ENCODE measurements around the gene GCAT.
A peak's percentile ranks its signal among the peaks of the same experiment; 100 is the strongest.

The GCAT gene

GRCh38 chr22:37776639-37777005 lies 31.1 kb upstream of the GCAT start:
- no peak for DNase-seq
- H3K27ac Mint-ChIP-seq, result peak overlapping the region; percentile 48
- peaks cover 3% of the 10 kb centered on the region for H3K27me3 Mint-ChIP-seq (ENCODE audit: low read depth, poor library complexity)

DNA sequence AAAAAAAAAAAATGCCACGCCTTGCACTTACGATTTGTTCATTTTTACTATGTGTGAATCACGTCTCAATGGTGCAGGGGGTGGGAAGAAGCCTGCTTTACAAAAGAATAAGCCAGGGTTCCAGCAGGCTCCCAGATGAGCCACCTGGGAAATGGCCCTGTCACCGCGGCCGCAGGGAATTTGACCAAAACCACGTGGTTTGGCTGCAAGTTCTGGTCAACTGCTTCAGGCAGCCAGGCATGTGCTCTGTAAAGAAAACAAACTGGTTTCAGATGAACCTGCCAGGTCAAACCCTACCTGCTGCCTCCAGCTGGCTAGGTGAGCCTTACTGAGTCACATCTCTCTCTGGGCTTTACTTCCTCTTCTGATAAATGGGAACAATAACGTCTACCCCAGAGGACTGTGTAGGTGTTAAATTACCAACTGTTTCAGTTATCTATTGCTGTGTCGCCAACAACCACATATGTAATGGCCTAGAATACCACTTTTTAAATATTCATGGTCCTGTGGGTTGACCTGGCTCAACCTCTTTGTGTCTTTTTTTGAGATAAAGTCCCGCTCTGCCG lies 30.5 kb upstream of the GCAT start:
- H3K4me3 Mint-ChIP-seq, result no peak overlapping the region

More at GRCh38 chr22:37776639-37777005, 31.1 kb upstream of the GCAT start:
- no peak for TF ChIP-seq CTCF (IDR thresholded peaks at IDR 0.05)
- Mint-ChIP-seq H3K36me3 (ENCODE audit: low read depth) (peaks cover 23% of the 10 kb centered on the region), H3K4me1 (peaks cover 31% of the 10 kb centered on the region), H3K4me3 (no peak overlapping the region), H3K9me3 (no peaks in the 10 kb centered on the region)

DNA sequence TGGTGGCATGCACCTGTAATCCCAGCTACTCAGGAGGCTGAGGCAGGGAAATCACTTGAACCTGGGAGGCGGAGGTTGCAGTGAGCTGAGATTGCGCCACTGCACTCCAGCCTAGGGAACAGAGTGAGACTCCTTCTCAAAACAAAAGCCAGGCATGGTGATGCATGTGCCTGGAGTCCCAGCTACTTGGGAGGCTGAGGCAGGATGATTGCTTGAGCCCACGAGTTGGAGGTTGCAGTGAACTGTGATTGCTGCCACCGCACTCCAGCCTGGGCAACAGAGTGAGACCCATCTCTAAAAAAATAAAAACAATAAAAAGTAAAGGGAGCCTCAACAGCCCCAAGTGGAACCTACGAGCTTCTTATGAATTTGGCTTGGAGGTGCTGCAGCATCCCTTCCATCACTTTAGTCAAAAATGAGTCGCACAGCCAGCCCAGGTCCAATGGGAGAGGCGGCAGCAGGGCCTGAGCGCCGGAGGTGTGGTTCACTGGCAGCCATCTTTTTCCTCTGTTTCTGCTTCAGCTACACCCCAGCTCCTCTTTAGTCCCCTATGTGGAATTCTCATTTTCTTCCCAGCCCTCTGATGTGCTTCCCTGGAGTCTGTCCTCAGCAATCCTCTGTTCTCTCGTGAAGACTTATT lies 29.2 kb upstream of the GCAT start:
- peaks cover 13% of the 10 kb centered on the region for H3K36me3 Mint-ChIP-seq (ENCODE audit: low read depth)
- TF ChIP-seq CTCF (IDR thresholded peaks at IDR 0.05), result no peak
- no peaks in the 10 kb centered on the region for H3K9me3 Mint-ChIP-seq
- H3K27ac Mint-ChIP-seq, result no peak overlapping the region
- peaks cover 3% of the 10 kb centered on the region for H3K27me3 Mint-ChIP-seq (ENCODE audit: low read depth, poor library complexity)
- DNase-seq, result no peak
- no peak overlapping the region for H3K4me3 Mint-ChIP-seq
- peaks cover 44% of the 10 kb centered on the region for H3K4me1 Mint-ChIP-seq

More for the DNA sequence above, 30.5 kb upstream of the GCAT start:
- Mint-ChIP-seq H3K36me3 (ENCODE audit: low read depth) (peaks cover 18% of the 10 kb centered on the region), H3K9me3 (no peaks in the 10 kb centered on the region), H3K27me3 (ENCODE audit: low read depth, poor library complexity) (peaks cover 3% of the 10 kb centered on the region), H3K27ac (no peak overlapping the region), H3K4me1 (peaks cover 37% of the 10 kb centered on the region)
- TF ChIP-seq CTCF (IDR thresholded peaks at IDR 0.05), result no peak
- DNase-seq, result peak; percentile 23

DNA sequence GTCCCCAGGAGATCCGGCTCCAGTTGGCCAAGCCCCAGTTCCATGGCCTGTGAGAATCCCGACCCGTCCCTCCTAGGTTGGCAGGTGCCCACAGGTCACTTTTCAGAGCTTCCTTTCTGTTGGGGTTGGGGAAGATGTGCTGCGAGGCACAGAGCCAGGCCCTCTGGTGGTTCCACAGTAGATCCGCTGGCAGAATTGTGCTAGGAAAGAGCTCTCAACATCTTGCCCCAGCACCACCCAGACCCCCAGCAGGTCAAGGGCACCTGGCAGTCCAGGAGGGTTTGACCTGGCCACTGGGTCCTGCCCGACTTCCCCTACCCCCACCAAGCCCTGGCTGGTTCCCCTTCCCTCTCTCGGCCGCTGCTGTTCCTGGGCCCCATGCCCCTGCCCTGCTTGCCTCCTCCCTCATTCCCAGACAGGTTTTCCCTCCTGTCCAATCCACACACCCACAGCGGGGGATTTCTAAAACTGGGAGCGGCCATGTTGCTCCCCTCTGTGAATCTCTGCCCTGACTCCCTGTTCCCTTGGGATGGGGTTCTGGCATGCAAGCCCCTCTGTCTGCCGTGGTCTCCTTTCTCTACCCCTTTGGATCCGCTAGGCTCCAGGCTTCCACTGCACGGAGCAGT lies 26.2 kb upstream of the GCAT start:
- no peak overlapping the region for H3K27ac Mint-ChIP-seq
- DNase-seq, result no peak

DNA sequence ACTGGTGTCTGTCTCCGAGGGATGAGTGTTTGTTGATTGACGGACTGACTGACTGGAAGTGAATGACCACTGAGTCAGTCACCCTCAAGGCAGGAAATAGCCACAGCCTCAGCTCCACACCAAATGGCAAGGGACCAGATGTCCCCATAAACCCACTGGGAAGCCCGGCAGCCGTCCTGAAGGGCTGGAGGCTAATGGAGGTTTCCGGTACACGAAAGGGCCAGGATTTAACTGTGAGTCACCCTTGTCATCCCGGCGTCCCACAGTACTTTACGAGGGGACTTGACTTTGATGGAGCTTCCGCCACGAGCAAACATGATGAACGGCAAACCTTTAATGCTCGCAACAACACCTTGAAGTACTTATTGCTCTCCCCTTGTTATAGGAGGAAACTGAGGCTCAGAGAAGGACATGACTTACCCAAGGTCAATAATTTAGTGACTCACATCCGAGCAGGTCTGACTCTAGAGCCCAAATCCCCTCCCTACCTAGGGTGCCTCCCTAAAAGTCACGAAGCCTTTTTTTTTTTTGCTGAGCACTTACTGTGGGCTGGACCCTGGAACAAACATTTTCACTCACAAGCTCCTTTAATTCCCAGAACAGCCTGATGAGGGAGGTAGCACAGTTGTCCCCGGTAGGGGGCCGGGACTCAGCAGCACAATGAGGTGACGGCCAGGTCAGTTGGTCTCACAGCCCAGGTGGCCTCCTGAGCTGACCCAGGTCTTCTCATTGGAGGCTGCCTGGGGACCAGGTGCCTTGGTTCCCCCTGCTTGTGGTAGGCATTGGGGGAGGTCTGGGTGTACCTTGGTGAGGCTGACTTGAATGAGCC lies 25.2 kb upstream of the GCAT start:
- H3K4me1 Mint-ChIP-seq, result peaks cover 42% of the 10 kb centered on the region

More for the DNA sequence above, 26.2 kb upstream of the GCAT start:
- H3K36me3 Mint-ChIP-seq (ENCODE audit: low read depth), result no peaks in the 10 kb centered on the region
- no peak overlapping the region for H3K4me3 Mint-ChIP-seq
- TF ChIP-seq CTCF (IDR thresholded peaks at IDR 0.05), result no peak
- no peaks in the 10 kb centered on the region for H3K27me3 Mint-ChIP-seq (ENCODE audit: low read depth, poor library complexity)
- peaks cover 43% of the 10 kb centered on the region for H3K4me1 Mint-ChIP-seq
- H3K9me3 Mint-ChIP-seq, result peaks cover 6% of the 10 kb centered on the region

More for the DNA sequence above, 25.2 kb upstream of the GCAT start:
- H3K27ac Mint-ChIP-seq, result no peak overlapping the region
- H3K27me3 Mint-ChIP-seq (ENCODE audit: low read depth, poor library complexity), result no peaks in the 10 kb centered on the region
- no peak for TF ChIP-seq CTCF (IDR thresholded peaks at IDR 0.05)
- peaks cover 6% of the 10 kb centered on the region for H3K9me3 Mint-ChIP-seq
- H3K4me3 Mint-ChIP-seq, result no peak overlapping the region
- H3K36me3 Mint-ChIP-seq (ENCODE audit: low read depth), result no peaks in the 10 kb centered on the region
- DNase-seq, result no peak
